ENCODE measurements around the gene ANO1.

DNA sequence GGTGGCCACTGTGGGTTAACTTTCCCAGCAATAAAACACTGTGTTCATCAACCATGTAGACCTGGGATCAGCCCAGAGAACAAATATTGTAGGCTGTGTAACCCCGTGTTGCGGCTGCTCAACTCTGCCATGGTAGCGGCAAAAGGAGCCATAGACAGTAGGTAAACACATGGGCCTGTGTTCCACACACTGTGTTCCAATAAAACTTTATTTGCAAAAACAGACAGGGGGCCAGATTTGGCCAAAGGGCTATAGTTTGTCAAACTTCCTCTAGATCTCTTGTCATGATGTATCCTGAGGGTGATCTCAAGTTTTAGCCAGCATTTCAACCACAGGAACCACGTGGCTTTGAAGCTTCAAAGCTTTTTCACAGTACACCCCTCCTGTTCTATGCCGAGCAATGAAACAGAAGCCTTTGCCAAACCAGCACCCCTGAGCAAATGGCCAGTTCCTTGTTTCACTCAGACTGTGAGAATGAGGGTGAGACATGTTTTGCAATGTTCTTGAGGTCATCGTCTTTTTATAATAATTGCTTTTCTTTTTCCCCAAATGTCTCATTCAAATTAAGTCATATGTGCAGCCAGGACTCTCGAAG, 75.1 kb downstream of the ANO1 start:
- TF ChIP-seq, protein P1, sequence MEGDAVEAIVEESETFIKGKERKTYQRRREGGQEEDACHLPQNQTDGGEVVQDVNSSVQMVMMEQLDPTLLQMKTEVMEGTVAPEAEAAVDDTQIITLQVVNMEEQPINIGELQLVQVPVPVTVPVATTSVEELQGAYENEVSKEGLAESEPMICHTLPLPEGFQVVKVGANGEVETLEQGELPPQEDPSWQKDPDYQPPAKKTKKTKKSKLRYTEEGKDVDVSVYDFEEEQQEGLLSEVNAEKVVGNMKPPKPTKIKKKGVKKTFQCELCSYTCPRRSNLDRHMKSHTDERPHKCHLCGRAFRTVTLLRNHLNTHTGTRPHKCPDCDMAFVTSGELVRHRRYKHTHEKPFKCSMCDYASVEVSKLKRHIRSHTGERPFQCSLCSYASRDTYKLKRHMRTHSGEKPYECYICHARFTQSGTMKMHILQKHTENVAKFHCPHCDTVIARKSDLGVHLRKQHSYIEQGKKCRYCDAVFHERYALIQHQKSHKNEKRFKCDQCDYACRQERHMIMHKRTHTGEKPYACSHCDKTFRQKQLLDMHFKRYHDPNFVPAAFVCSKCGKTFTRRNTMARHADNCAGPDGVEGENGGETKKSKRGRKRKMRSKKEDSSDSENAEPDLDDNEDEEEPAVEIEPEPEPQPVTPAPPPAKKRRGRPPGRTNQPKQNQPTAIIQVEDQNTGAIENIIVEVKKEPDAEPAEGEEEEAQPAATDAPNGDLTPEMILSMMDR (IDR thresholded peaks at IDR 0.05) = no peak
- no peak for TF ChIP-seq EZH2 (IDR thresholded peaks at IDR 0.05; ENCODE audit: borderline replicate concordance, insufficient read depth, low read depth, low read length, poor library complexity, severe bottlenecking)

Data from B cell (primary cell).